GM18498 (cell line): Measurements from ENCODE around the gene MAZ.
"Not testable (repeated sequence)": the region's sequence is repeated elsewhere in the genome, so short reads cannot be mapped to it uniquely, and the experiment has no call there.

Source experiments
- ATAC-seq: cut with Tn5 transposase; IDR thresholded peaks from one replicate; pipeline ENCODE4 v1.9.1; 2021; ENCODE audit warnings: mild to moderate bottlenecking, moderate library complexity; ENCODE audit not compliant: unreplicated experiment

The MAZ gene

DNA sequence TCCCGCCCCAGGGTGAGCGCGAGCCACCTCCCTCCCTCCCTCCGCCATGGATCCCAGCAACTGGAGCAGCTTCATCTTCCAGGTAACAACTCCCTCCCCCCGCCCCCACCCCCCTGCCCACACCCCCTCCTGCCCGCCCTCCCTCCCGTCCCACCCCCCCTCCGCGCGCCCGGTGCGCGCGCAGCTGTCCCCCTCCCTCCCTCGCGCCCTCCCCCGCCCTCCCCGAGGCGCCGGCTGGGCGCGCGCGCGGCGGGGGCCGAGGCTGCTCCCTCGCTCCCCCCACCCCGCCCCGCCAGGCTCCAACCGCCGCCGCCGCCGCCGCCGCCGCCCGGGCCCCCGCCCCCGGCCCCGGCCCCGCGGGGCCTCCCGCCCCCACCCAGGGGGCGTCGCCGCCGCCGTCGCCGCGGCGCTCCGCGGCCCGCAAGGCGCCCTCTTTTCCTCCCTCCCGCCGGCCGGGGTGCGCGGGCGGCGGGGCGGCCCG lies at the start of gene MAZ:
MAZ (plus strand) TSS at position 431 of the 481 bp plus-strand sequence. CDS start 173 bp downstream, outside the sequence.
- peak; percentile 9 for ATAC-seq

- no peak for ATAC-seq
Measured at GRCh38 chr16:29756654-29757053, 49.7 kb upstream of the MAZ start.

GRCh38 chr16:29757086-29757485 lies 49.2 kb upstream of the MAZ start:
- ATAC-seq, result not testable (repeated sequence)

DNA sequence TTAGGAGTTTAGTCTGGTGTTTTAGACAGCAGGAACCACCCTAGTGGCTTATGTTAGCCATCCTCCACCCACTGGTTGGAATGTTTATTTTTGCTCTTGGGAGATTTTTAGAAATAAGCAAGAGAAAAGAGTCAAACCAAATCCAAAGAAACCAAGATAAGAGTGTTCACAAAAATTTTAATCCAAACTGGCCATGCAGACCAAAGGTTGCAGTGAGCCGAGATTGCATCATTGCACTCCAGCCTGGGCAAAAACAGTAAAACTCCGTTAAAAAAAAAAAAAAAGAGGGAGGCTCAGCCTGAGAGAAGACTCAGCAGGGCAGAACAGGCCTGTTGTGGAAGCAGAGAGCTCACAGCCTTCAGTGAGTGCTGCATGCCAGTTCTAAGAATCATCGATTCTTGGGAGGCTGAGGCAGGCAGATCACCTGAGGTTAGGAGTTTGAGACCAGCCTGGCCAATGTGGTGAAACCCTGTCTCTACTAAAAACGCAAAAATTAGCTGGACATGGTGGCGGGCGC lies 48.3 kb upstream of the MAZ start:
- ATAC-seq, result no peak

GRCh38 chr16:29760567-29761279 lies 45.6 kb upstream of the MAZ start:
- ATAC-seq, result no peak

GRCh38 chr16:29761280-29761651 lies 45.1 kb upstream of the MAZ start:
- not testable (repeated sequence) for ATAC-seq

DNA sequence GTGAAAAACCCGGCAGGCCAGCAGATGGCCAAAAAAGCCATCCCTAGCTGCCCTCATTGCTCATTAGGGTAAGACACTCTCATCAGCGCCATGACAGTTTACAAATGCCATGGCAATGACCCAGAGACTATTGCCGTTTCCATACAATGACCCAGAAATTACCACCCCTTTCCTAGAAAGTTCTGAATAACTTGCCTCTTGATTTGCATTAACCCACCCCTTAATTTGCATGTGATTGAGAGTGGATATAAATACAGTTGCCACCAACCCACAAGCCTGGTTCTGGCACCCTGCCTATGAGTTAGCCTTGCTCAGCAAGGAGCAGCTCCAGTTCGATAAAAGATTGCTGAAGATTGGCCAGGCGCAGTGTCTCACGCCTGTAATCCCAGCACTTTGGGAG lies 44.4 kb upstream of the MAZ start:
- no peak for ATAC-seq

GRCh38 chr16:29763326-29763725 lies 43.0 kb upstream of the MAZ start:
- ATAC-seq, result no peak

GRCh38 chr16:29765167-29766032 lies 40.9 kb upstream of the MAZ start:
- ATAC-seq, result no peak

GRCh38 chr16:29766571-29766970 lies 39.8 kb upstream of the MAZ start:
- no peak for ATAC-seq

DNA sequence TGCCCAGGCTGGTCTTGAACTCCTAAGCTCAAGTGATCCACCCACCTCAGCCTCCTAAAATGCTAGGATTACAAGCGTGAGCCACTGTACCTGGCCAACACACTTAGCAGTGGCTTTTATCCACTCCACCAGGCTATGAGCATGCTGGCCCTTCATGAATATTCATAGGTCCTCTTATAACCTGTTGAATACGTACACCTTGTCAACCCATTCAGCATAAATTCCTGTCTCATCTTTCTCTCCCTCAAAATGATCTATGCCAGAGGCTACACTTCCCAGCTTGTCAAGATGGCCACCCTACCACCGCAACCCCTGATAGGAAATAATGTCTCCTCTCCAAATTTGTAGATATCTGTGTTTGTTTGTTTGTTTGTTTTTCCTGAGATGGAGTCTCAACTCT lies 39.3 kb upstream of the MAZ start:
- ATAC-seq, result no peak

DNA sequence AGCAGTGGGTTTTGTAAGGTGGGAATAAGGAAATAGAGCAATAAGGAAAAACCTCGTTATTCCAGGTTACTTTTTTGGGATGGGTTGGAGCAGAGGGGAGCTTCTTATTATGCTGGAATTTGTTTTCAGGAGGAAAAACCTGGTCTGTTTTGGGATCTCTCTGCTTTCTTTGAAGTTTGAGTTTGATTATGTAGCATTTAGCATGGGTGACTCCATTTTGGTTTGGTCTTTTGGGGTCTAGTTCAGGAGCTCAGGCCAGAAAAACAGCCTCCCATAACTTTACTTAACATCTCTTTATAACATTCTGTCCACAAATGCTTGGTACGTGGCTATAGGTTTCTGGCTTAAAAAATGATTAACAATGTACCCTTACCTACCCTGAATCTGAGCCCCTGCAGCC lies 36.8 kb upstream of the MAZ start:
- no peak for ATAC-seq

DNA sequence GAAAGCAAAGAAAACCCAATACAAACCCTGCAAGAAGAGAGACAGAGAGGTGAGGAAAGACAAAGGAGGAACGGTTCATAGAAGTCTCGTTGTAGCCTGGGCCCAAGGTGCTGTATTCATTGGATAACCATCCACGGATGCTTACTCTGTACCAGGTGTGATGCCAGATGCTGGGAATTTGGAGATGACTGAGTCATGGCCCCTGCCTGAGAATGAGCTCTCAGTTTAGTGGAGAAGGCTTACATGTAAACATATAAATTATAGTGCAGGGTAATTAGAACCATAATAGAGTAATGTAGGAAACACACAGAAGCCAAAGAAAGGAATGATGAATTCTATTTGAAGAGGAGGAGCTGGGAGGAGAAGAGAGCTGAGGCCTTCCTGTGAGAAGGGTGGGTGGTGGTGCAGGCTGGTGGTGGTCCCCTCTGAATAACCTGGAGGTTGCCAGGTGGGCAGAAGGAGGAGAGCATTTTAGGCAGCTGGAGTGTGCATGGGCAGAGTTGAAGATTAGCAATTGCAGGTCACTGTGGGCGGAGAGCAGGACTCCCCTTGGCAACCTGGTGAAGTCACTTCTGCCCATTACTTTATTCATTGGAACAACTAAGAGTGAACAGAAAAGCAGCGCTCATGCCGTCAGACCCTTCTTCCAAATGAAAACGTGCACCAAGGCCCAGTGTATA lies 35.9 kb upstream of the MAZ start:
- no peak for ATAC-seq

DNA sequence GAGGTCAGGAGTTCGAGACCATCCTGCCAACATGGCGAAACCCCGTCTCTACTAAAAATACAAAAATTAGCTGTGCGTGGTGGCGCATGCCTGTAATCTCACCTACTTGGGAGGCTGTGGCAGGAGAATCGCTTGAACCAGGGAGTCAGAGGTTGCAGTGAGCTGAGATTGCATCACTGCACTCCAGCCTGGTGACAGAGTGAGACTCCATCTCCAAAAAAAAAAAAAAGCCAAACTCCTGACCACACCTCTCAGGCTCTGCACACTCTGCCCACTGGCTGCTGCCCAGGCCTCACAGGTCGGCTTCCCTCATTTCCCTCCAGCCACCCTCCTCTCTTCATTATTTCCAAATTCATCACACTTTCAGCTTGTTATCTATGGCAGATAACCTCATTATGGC lies 34.0 kb upstream of the MAZ start:
- not testable (repeated sequence) for ATAC-seq

- no peak for ATAC-seq
Measured at GRCh38 chr16:29774730-29775129, 31.6 kb upstream of the MAZ start.

GRCh38 chr16:29775742-29776408 lies 30.5 kb upstream of the MAZ start:
- ATAC-seq, result no peak

DNA sequence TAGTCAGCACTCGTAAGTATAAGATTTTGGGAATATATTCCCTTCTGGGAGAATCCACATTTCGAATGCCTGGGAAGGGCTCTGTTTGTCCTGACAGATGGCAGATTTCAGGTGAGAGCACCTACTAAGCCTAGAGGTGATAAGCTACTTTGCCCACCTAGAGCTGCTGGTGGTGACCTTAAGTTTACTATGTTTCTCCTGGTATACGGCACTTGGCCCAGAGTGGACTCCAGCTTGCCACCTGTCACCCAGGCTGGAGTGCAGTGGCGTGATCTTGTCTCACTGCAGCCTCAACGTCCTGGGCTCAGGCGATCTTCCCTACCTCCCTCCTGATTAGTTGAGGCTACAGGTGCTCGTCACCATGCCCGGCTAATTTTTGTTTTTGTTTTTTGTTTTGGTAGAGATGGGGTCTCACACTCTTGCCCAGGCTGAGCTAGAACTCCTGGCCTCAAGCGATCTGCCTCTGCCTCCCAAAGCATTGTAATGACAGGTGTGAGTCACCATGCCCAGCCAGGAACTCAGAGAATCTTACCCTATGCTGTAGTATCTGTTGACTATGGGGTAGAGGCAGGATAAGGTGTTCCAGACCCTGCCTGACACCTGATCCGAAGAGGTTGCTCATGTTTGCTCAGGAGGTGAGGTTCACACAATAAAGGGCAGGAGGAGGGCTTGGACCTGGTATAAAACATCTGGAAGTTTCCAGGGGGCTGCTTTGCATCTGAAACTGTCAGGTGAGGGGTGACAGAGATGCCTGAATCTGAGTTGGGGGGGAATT lies 28.6 kb upstream of the MAZ start, which contains the start of gene ZG16:
ZG16 (plus strand) TSS at position 681 of the 775 bp plus-strand sequence. CDS start 1,011 bp downstream, outside the sequence.
- ATAC-seq, result no peak

- ATAC-seq, result no peak
Measured at GRCh38 chr16:29779474-29779873, 26.9 kb upstream of the MAZ start.

DNA sequence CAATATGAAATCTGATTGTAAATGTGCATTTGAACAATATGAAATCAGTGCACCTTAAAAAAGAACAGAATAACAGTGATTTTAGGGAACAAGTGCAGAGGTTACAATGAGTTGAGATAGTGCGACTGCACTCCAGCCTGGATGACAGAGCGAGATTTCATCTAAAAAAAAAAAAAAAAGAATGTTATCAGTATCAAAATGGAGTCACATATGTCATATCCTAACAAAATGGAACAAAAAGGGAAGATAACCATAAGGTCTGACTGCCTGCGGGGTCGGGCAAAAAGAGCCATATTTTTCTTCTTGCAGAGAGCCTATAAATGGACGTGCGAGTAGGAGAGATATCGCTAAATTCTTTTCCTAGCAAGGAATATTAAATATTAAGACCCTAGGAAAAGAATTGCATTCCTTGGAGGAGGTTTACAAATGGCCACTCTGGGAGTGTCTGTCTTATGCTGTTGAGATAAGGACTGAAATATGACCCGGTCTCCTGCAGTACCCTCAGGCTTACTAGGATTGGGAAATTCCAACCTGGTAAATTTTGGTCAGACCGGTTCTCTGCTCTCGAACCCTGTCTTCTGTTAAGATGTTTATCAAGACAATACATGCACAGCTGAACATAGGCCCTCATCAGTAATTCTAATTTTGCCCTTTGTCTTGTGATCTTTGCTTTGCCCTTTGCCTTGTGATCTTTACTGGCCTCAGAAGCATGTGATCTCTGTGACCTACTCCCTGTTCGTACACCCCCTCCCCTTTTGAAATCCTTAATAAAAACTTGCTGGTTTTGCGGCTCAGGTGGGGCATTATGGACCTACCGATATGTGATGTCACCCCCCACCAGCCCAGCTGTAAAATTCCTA lies 23.0 kb upstream of the MAZ start:
- ATAC-seq, result not testable (repeated sequence)
